ENCODE measurements around the gene STYK1.

Gene STYK1

DNA sequence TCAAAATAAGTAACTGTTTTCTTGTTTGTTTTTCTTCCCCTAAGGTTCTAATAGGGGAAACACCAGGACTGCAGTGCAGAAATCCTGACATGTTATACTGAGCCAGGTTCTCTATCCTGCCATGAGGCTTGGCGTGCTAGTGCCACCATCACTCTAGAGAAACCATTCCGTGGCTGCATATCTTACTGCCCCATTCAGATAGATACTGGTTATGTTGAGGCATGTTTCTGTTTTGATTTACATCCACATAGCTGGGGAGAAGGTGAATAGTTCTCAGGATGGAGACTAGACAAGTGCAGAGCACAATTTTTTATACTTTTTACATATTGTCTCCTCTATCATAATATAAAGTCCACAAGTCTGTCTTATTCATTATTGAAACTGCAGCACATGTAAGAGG lies 72.0 kb downstream of the STYK1 start:
- H3K9me3 ChIP-seq (replicated peaks in 1 of 2; ENCODE audit: control insufficient read depth in 2 of 2, insufficient read depth in 1 of 2, low read depth in 1 of 2, low read length in 2 of 2), result no peaks in the 10 kb centered on the region
- no peak overlapping the region for H2AFZ ChIP-seq (ENCODE audit: low read length)
- no peak overlapping the region for H4K91ac ChIP-seq (ENCODE audit: low read depth, low read length, poor library complexity)
- H3K4ac ChIP-seq (ENCODE audit: low read length), result no peak overlapping the region
- H3K36me3 ChIP-seq (replicated peaks in 1 of 2; ENCODE audit: control insufficient read depth in 2 of 2, insufficient read depth in 2 of 2, low read length in 2 of 2), result peaks cover 4 to 54% of the 10 kb centered on the region in 2 donors
- no peak overlapping the region for H2BK120ac ChIP-seq (ENCODE audit: low read depth, low read length)
- H3K27me3 ChIP-seq (ENCODE audit: control insufficient read depth in 3 of 3, insufficient read depth in 3 of 3, low read depth in 1 of 3, low read length in 3 of 3), result no peaks in the 10 kb centered on the region
- no peak overlapping the region for H3K14ac ChIP-seq (ENCODE audit: low read length)
- no CpG with 5 or more reads among the region's 2 CpGs for WGBS, 2 donors (ENCODE audit: extremely low coverage in 2 of 2, insufficient read length in 2 of 2, insufficient replicate concordance in 1 of 2)
- H3K9ac ChIP-seq (ENCODE audit: low read depth, low read length, poor library complexity), result no peak overlapping the region
- no peak for DNase-seq (ENCODE audit: low spot score)
- no peaks in the 10 kb centered on the region for H3K4me1 ChIP-seq (ENCODE audit: control insufficient read depth in 2 of 2, insufficient read depth in 1 of 2, low read depth in 1 of 2, low read length in 2 of 2)
- no peak overlapping the region for H3K18ac ChIP-seq (ENCODE audit: low read length)
- no peak overlapping the region for H3K4me3 ChIP-seq (ENCODE audit: low read length in 2 of 2)
- no peak overlapping the region for H3K27ac ChIP-seq (replicated peaks; ENCODE audit: low read length)
- no peak overlapping the region for H3K4me2 ChIP-seq (ENCODE audit: insufficient read depth, low read length, poor library complexity, severe bottlenecking)
- no peak overlapping the region for H2AK5ac ChIP-seq (ENCODE audit: low read depth, low read length)
- H2BK5ac ChIP-seq (ENCODE audit: low read length), result no peak overlapping the region
- H2BK12ac ChIP-seq (ENCODE audit: low read length), result no peak overlapping the region
- H3K79me1 ChIP-seq (ENCODE audit: low read depth, low read length), result no peaks in the 10 kb centered on the region
- no peak overlapping the region for H3K23ac ChIP-seq (ENCODE audit: low read depth, low read length, poor library complexity)
- H4K8ac ChIP-seq (ENCODE audit: low read depth, low read length), result no peak overlapping the region
- no peak overlapping the region for H2BK15ac ChIP-seq (ENCODE audit: low read length)

DNA sequence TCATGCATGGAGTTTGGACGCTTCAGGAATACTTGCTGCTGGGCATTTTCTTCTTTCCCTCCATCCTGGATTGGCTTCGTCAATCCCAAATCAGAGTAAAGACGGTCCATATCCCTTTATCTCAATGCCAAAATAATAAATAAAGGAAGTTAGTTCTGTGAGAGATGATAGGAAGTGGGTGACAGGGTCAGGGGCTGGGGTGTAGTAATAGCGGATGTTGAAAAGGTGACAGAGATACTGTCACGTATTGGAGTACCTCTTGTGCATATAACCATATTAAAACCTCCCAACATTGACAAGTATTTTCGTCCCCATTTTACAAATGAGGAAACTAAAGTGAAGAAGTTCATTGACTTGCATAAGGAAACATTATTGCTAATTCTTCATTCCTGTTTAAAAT lies 72.9 kb downstream of the STYK1 start:
- H3K14ac ChIP-seq (ENCODE audit: low read length), result no peak overlapping the region
- no peak overlapping the region for H3K4me2 ChIP-seq (ENCODE audit: insufficient read depth, low read length, poor library complexity, severe bottlenecking)
- DNase-seq (ENCODE audit: low spot score), result no peak
- no CpG with 5 or more reads among the region's 6 CpGs for WGBS, 2 donors (ENCODE audit: extremely low coverage in 2 of 2, insufficient read length in 2 of 2, insufficient replicate concordance in 1 of 2)
- no peak overlapping the region for H3K18ac ChIP-seq (ENCODE audit: low read length)
- no peak overlapping the region for H2AFZ ChIP-seq (ENCODE audit: low read length)
- no peak overlapping the region for H2BK120ac ChIP-seq (ENCODE audit: low read depth, low read length)
- no peak overlapping the region for H3K9ac ChIP-seq (ENCODE audit: low read depth, low read length, poor library complexity)
- no peak overlapping the region for H2BK12ac ChIP-seq (ENCODE audit: low read length)
- no peaks in the 10 kb centered on the region for H3K4me1 ChIP-seq (ENCODE audit: control insufficient read depth in 2 of 2, insufficient read depth in 1 of 2, low read depth in 1 of 2, low read length in 2 of 2)
- no peaks in the 10 kb centered on the region for H3K9me3 ChIP-seq (replicated peaks in 1 of 2; ENCODE audit: control insufficient read depth in 2 of 2, insufficient read depth in 1 of 2, low read depth in 1 of 2, low read length in 2 of 2)
- H3K27ac ChIP-seq (replicated peaks; ENCODE audit: low read length), result no peak overlapping the region
- no peak overlapping the region for H2BK5ac ChIP-seq (ENCODE audit: low read length)
- no peaks in the 10 kb centered on the region for H3K79me1 ChIP-seq (ENCODE audit: low read depth, low read length)
- no peak overlapping the region for H4K91ac ChIP-seq (ENCODE audit: low read depth, low read length, poor library complexity)
- H2AK5ac ChIP-seq (ENCODE audit: low read depth, low read length), result no peak overlapping the region
- no peak overlapping the region for H4K8ac ChIP-seq (ENCODE audit: low read depth, low read length)
- H3K23ac ChIP-seq (ENCODE audit: low read depth, low read length, poor library complexity), result no peak overlapping the region
- no peaks in the 10 kb centered on the region for H3K27me3 ChIP-seq (ENCODE audit: control insufficient read depth in 3 of 3, insufficient read depth in 3 of 3, low read depth in 1 of 3, low read length in 3 of 3)
- no peak overlapping the region for H3K4me3 ChIP-seq (ENCODE audit: low read length in 2 of 2)
- peaks cover 4 to 50% of the 10 kb centered on the region in 2 donors for H3K36me3 ChIP-seq (replicated peaks in 1 of 2; ENCODE audit: control insufficient read depth in 2 of 2, insufficient read depth in 2 of 2, low read length in 2 of 2)
- H3K4ac ChIP-seq (ENCODE audit: low read length), result no peak overlapping the region
- H2BK15ac ChIP-seq (ENCODE audit: low read length), result no peak overlapping the region

DNA sequence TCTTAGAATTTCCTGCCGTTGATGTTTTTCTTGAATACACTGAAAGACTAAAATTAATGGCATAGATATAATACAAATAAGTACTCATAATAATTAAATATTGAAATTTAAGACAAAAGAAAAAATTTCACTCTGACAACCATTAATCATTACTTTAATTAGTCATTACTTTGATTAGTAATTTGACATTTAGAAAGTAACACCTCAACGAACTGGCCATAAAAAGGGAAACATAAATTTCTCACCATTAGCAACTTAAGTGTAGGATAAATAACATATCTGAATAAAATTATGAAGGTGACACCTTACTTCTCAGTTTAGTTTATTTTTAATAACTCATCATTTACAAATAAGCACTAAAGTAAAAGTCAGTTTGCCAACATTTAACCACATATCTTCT lies 78.0 kb downstream of the STYK1 start:
- H3K36me3 ChIP-seq (replicated peaks in 1 of 2; ENCODE audit: control insufficient read depth in 2 of 2, insufficient read depth in 2 of 2, low read length in 2 of 2), result peaks cover 2 to 55% of the 10 kb centered on the region in 2 donors
- no peak for DNase-seq (ENCODE audit: low spot score)
- H2BK120ac ChIP-seq (ENCODE audit: low read depth, low read length), result no peak overlapping the region
- no peak overlapping the region for H2BK12ac ChIP-seq (ENCODE audit: low read length)
- H3K4me2 ChIP-seq (ENCODE audit: insufficient read depth, low read length, poor library complexity, severe bottlenecking), result no peak overlapping the region
- no peaks in the 10 kb centered on the region for H3K79me1 ChIP-seq (ENCODE audit: low read depth, low read length)
- H2AFZ ChIP-seq (ENCODE audit: low read length), result no peak overlapping the region
- H4K91ac ChIP-seq (ENCODE audit: low read depth, low read length, poor library complexity), result no peak overlapping the region
- no peak overlapping the region for H3K18ac ChIP-seq (ENCODE audit: low read length)
- H4K8ac ChIP-seq (ENCODE audit: low read depth, low read length), result no peak overlapping the region
- no peak overlapping the region for H3K4me3 ChIP-seq (ENCODE audit: low read length in 2 of 2)
- H3K27ac ChIP-seq (replicated peaks; ENCODE audit: low read length), result no peak overlapping the region
- H3K4ac ChIP-seq (ENCODE audit: low read length), result no peak overlapping the region
- H3K27me3 ChIP-seq (ENCODE audit: control insufficient read depth in 3 of 3, insufficient read depth in 3 of 3, low read depth in 1 of 3, low read length in 3 of 3), result no peaks in the 10 kb centered on the region
- no peaks in the 10 kb centered on the region for H3K9me3 ChIP-seq (replicated peaks in 1 of 2; ENCODE audit: control insufficient read depth in 2 of 2, insufficient read depth in 1 of 2, low read depth in 1 of 2, low read length in 2 of 2)
- H3K23ac ChIP-seq (ENCODE audit: low read depth, low read length, poor library complexity), result no peak overlapping the region
- H2BK15ac ChIP-seq (ENCODE audit: low read length), result no peak overlapping the region
- WGBS, 2 donors (ENCODE audit: extremely low coverage in 2 of 2, insufficient read length in 2 of 2, insufficient replicate concordance in 1 of 2), result no CpG with 5 or more reads among the region's 2 CpGs
- no peak overlapping the region for H3K14ac ChIP-seq (ENCODE audit: low read length)
- no peaks in the 10 kb centered on the region for H3K4me1 ChIP-seq (ENCODE audit: control insufficient read depth in 2 of 2, insufficient read depth in 1 of 2, low read depth in 1 of 2, low read length in 2 of 2)
- H2AK5ac ChIP-seq (ENCODE audit: low read depth, low read length), result no peak overlapping the region
- H3K9ac ChIP-seq (ENCODE audit: low read depth, low read length, poor library complexity), result no peak overlapping the region
- H2BK5ac ChIP-seq (ENCODE audit: low read length), result no peak overlapping the region

GRCh38 chr12:10590966-10591365 lies 82.9 kb downstream of the STYK1 start:
- no peaks in the 10 kb centered on the region for H3K9me3 ChIP-seq (replicated peaks in 1 of 2; ENCODE audit: control insufficient read depth in 2 of 2, insufficient read depth in 1 of 2, low read depth in 1 of 2, low read length in 2 of 2)
- WGBS, 2 donors (ENCODE audit: extremely low coverage in 2 of 2, insufficient read length in 2 of 2, insufficient replicate concordance in 1 of 2), result 100% methylated on average over 1 of the region's 3 CpGs; no CpG with 5 or more reads in 1 of the 2 donors

More at GRCh38 chr12:10590966-10591365, 82.9 kb downstream of the STYK1 start:
- H2BK12ac ChIP-seq (ENCODE audit: low read length), result no peak overlapping the region
- no peaks in the 10 kb centered on the region for H3K4me1 ChIP-seq (ENCODE audit: control insufficient read depth in 2 of 2, insufficient read depth in 1 of 2, low read depth in 1 of 2, low read length in 2 of 2)
- H3K27me3 ChIP-seq (ENCODE audit: control insufficient read depth in 3 of 3, insufficient read depth in 3 of 3, low read depth in 1 of 3, low read length in 3 of 3), result no peaks in the 10 kb centered on the region
- no peak overlapping the region for H3K4ac ChIP-seq (ENCODE audit: low read length)
- H3K27ac ChIP-seq (replicated peaks; ENCODE audit: low read length), result no peak overlapping the region
- no peak overlapping the region for H2BK15ac ChIP-seq (ENCODE audit: low read length)
- no peak overlapping the region for H4K8ac ChIP-seq (ENCODE audit: low read depth, low read length)
- no peak for DNase-seq (ENCODE audit: low spot score)
- no peak overlapping the region for H3K18ac ChIP-seq (ENCODE audit: low read length)
- no peak overlapping the region for H2BK5ac ChIP-seq (ENCODE audit: low read length)
- peaks cover 2 to 58% of the 10 kb centered on the region in 2 donors for H3K36me3 ChIP-seq (replicated peaks in 1 of 2; ENCODE audit: control insufficient read depth in 2 of 2, insufficient read depth in 2 of 2, low read length in 2 of 2)
- no peak overlapping the region for H4K91ac ChIP-seq (ENCODE audit: low read depth, low read length, poor library complexity)
- no peaks in the 10 kb centered on the region for H3K79me1 ChIP-seq (ENCODE audit: low read depth, low read length)
- no peak overlapping the region for H2AFZ ChIP-seq (ENCODE audit: low read length)
- H3K4me2 ChIP-seq (ENCODE audit: insufficient read depth, low read length, poor library complexity, severe bottlenecking), result no peak overlapping the region
- H3K14ac ChIP-seq (ENCODE audit: low read length), result no peak overlapping the region
- H3K4me3 ChIP-seq (ENCODE audit: low read length in 2 of 2), result no peak overlapping the region
- no peak overlapping the region for H2BK120ac ChIP-seq (ENCODE audit: low read depth, low read length)
- H2AK5ac ChIP-seq (ENCODE audit: low read depth, low read length), result no peak overlapping the region
- H3K23ac ChIP-seq (ENCODE audit: low read depth, low read length, poor library complexity), result no peak overlapping the region
- no peak overlapping the region for H3K9ac ChIP-seq (ENCODE audit: low read depth, low read length, poor library complexity)
